PC-3 (cell line): ENCODE results near the gene FXYD3. TPM values are rescaled to one million over a fixed set of nuclear protein-coding genes. Genes with fewer than 3 reads are reported as not detected.
A peak's percentile ranks its signal among the peaks of the same experiment; 100 is the strongest.

Experiments
- ATAC-seq: fragments of 200-7000 bp; cut with Tn5 transposase; 2 replicates; pipeline ENCODE4 v1.9.1; 2020; ENCODE audit warnings: mild to moderate bottlenecking, moderate library complexity
- BruUV-seq: library from RNA; stranded (reverse); fragments of 400-500 nt; replicated peaks from 2 replicates; lab custom pipeline; 2021; lab: Mats Ljungman, UMichigan
- CTCF ChIA-PET: fragments of 300-600 bp; sonication (Branson Sonifier 250); formaldehyde crosslinking; loops from one replicate; lab custom pipeline; 2022; ENCODE audit warnings: antibody characterized with exemption; lab: Charles Lee
- POLR2A ChIA-PET: fragments of 300-600 bp; sonication (Branson Sonifier 250); formaldehyde crosslinking; loops from one replicate; lab custom pipeline; 2022; ENCODE audit warnings: antibody characterized with exemption; ENCODE audit not compliant: unreplicated experiment; lab: Charles Lee
- DNase-seq: peaks from one replicate; pipeline ENCODE4 v3.0.0-alpha.2; 2015
- H2AFZ ChIP-seq: fragments of 300-600 bp; sonication (generic); 2 replicates; pipeline ENCODE4 v1.6.0; 2016; ENCODE audit warnings: antibody characterized with exemption, low read length
- H3F3A ChIP-seq: fragments of 300-600 bp; sonication (generic); one replicate; pipeline ENCODE4 v1.6.0; 2017; ENCODE audit warnings: antibody characterized with exemption, low read length, control low read depth, mild to moderate bottlenecking; ENCODE audit not compliant: unreplicated experiment
- H3K27ac ChIP-seq: fragments of 300-600 bp; sonication (generic); 2 replicates; pipeline ENCODE4 v1.5.1; 2016; ENCODE audit warnings: mild to moderate bottlenecking, low read length
- H3K27me3 ChIP-seq: fragments of 300-600 bp; sonication (generic); 2 replicates; pipeline ENCODE4 v1.6.1; 2016; ENCODE audit warnings: low read length, mixed read lengths
- H3K36me3 ChIP-seq: fragments of 300-600 bp; sonication (generic); 2 replicates; pipeline ENCODE4 v1.6.1; 2016; ENCODE audit warnings: low read depth, mixed run types, low read length, mixed read lengths
- H3K4me1 ChIP-seq: fragments of 300-600 bp; sonication (generic); 2 replicates; pipeline ENCODE4 v1.5.1; 2016; ENCODE audit warnings: low read length; ENCODE audit not compliant: insufficient read depth
- H3K4me2 ChIP-seq: fragments of 300-600 bp; sonication (generic); 2 replicates; pipeline ENCODE4 v1.6.0; 2016; ENCODE audit warnings: low read length
- H3K4me3 ChIP-seq: fragments of 300-600 bp; sonication (generic); 2 replicates; pipeline ENCODE4 v1.5.1; 2016; ENCODE audit warnings: mild to moderate bottlenecking, low read length, mixed read lengths
- H3K79me2 ChIP-seq: fragments of 300-600 bp; sonication (generic); 2 replicates; pipeline ENCODE4 v1.6.1; 2017; ENCODE audit warnings: low read length, mixed read lengths
- H3K9ac ChIP-seq: fragments of 300-600 bp; sonication (generic); 2 replicates; pipeline ENCODE4 v1.6.0; 2016; ENCODE audit warnings: mild to moderate bottlenecking, low read length
- H3K9me2 ChIP-seq: fragments of 300-600 bp; sonication (generic); replicated peaks from 2 replicates; pipeline ENCODE4 v1.6.1; 2016; ENCODE audit warnings: mixed run types, low read length, mixed read lengths
- H3K9me3 ChIP-seq: fragments of 300-600 bp; sonication (generic); 2 replicates; pipeline ENCODE4 v1.6.1; 2016; ENCODE audit warnings: low read length, mixed read lengths
- H4K20me1 ChIP-seq: fragments of 300-600 bp; sonication (generic); 2 replicates; pipeline ENCODE4 v1.6.1; 2016; ENCODE audit warnings: low read length, mixed read lengths
- EZH2 ChIP-seq: fragments of 300-600 bp; sonication (generic); IDR thresholded peaks from one replicate; pipeline ENCODE4 v1.6.1; 2017; ENCODE audit warnings: antibody characterized with exemption, mild to moderate bottlenecking, low read length; ENCODE audit not compliant: unreplicated experiment
- EZH2phosphoT487 ChIP-seq: fragments of 300-600 bp; sonication (generic); IDR thresholded peaks from 2 replicates; pipeline ENCODE4 v1.6.1; 2018; ENCODE audit warnings: mild to moderate bottlenecking, antibody characterized with exemption, low read length, borderline replicate concordance
- intact Hi-C: fragments of 100-400 bp; cut with micrococcal nuclease; formaldehyde crosslinking; loops from 2 replicates; pipeline ENCODE4 v1.9.0; 2023
- total RNA-seq: library from RNA; depleted of rRNA; stranded (reverse); fragments of >200 nt; gene quantifications from 2 replicates; pipeline ENCODE4 v1.2.3, GENCODE V29; 2014
- TF ChIP-seq, protein P1 (sequence below): fragments of 300-600 bp; sonication (generic); conservative IDR thresholded peaks from 2 replicates; pipeline ENCODE4 v1.5.1; 2017; ENCODE audit warnings: antibody characterized with exemption, low read depth, mild to moderate bottlenecking, low read length

FXYD3 gene
- total RNA-seq, 1 experiment from 2014 or later, result 61.6 TPM

- Histone ChIP-seq H4K20me1 (no peaks in the 10 kb centered on the region), H3K4me1 (0 out of 2 replicates have a peak, but pooled peaks cover 11% of the 10 kb centered on the region), H3K27ac (no peak overlapping the region), H3K9me2 (no peaks in the 10 kb centered on the region), H3K79me2 (no peaks in the 10 kb centered on the region), H3K27me3 (no peaks in the 10 kb centered on the region), H2AFZ (peak overlapping the region; percentile 61), H3F3A (no peaks in the 10 kb centered on the region), H3K9ac (no peak overlapping the region), H3K4me2 (peak overlapping the region; percentile 70), H3K36me3 (no peaks in the 10 kb centered on the region), H3K9me3 (no peaks in the 10 kb centered on the region), H3K4me3 (peak overlapping the region; percentile 55)
- CTCF ChIA-PET, result interaction anchor here (0.6 to 1.3 kb wide), 4 partner anchors 75 to 120 kb away, joined by 3 to 15 read pairs (median 7); no protein-coding TSS in a partner anchor
- TF ChIP-seq EZH2 (no peak), EZH2phosphoT487 (no peak)
- TF ChIP-seq, protein P1, sequence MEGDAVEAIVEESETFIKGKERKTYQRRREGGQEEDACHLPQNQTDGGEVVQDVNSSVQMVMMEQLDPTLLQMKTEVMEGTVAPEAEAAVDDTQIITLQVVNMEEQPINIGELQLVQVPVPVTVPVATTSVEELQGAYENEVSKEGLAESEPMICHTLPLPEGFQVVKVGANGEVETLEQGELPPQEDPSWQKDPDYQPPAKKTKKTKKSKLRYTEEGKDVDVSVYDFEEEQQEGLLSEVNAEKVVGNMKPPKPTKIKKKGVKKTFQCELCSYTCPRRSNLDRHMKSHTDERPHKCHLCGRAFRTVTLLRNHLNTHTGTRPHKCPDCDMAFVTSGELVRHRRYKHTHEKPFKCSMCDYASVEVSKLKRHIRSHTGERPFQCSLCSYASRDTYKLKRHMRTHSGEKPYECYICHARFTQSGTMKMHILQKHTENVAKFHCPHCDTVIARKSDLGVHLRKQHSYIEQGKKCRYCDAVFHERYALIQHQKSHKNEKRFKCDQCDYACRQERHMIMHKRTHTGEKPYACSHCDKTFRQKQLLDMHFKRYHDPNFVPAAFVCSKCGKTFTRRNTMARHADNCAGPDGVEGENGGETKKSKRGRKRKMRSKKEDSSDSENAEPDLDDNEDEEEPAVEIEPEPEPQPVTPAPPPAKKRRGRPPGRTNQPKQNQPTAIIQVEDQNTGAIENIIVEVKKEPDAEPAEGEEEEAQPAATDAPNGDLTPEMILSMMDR, result no peak
- POLR2A ChIA-PET, result interaction anchor here (0.6 kb wide), 1 partner anchor 139 kb away, joined by 5 read pairs; no protein-coding TSS in a partner anchor
- no peak for DNase-seq
- intact Hi-C loops, result loop anchor here (5.0 to 10.0 kb wide), 2 partner anchors 75 to 103 kb away; partner anchors contain the start of gene LSR
- ATAC-seq, result no peak
- no TSS peak for BruUV-seq
Observed at GRCh38 chr19:35141837-35142605, 26.4 kb downstream of the FXYD3 start.

DNA sequence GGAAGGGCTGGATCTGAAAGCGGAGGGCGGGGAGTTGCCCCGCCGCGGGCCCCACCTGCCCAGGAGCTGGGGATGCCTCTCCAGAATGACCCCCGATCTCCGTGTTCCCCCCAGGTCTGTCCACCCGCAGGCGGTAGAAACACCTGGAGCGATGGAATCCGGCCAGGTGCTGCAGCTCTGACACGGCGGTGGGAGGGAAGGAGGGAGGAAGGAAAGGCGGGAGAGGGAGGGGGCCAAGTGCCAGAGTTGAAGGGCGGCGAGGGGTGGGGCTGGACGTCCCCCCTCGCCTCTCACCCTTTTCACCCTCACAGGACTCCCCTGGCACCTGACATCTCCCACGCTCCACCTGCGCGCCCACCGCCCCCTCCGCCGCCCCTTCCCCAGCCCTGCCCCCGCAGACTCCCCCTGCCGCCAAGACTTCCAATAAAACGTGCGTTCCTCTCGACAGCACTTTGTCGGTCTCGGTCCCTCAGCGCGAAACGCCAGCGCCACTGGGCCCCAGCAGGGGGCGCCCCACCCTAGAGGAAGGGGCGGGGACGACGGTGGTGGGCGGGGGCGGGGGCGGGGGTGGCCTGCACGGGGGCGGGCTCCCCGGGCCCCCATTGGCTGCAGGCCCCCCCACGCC is 27.1 kb downstream of the FXYD3 start:
- peak overlapping the region; percentile 55 for H3K4me3 ChIP-seq
- no peaks in the 10 kb centered on the region for H3K9me2 ChIP-seq
- no peaks in the 10 kb centered on the region for H3K36me3 ChIP-seq
- H2AFZ ChIP-seq, result peak overlapping the region; percentile 50; the same call in 1 of the 2 replicates
- CTCF ChIA-PET, result interaction anchor here (0.6 kb wide), 1 partner anchor 18 kb away, joined by 4 read pairs; no protein-coding TSS in a partner anchor
- BruUV-seq, result no TSS peak
- POLR2A ChIA-PET, result no interaction called here
- no peak for TF ChIP-seq EZH2phosphoT487
- TF ChIP-seq EZH2, result no peak
- DNase-seq (peak; percentile 63), ATAC-seq (no peak)
- intact Hi-C loops, result loop anchor here (5.0 to 10.0 kb wide), 2 partner anchors 75 to 102 kb away; partner anchors contain the start of gene LSR
- no peaks in the 10 kb centered on the region for H4K20me1 ChIP-seq
- H3K27me3 ChIP-seq, result no peaks in the 10 kb centered on the region
- H3K9me3 ChIP-seq, result no peaks in the 10 kb centered on the region
- peak overlapping the region; percentile 70 for H3K4me2 ChIP-seq
- 0 out of 2 replicates have a peak, but pooled peaks cover 11% of the 10 kb centered on the region for H3K4me1 ChIP-seq
- H3K9ac ChIP-seq, result no peak overlapping the region
- H3F3A ChIP-seq, result no peaks in the 10 kb centered on the region
- no peak overlapping the region for H3K27ac ChIP-seq
- H3K79me2 ChIP-seq, result no peaks in the 10 kb centered on the region

GRCh38 chr19:35143231-35143715 is 27.6 kb downstream of the FXYD3 start, which contains the start of gene FXYD7:
FXYD7 (plus strand) TSS chr19:35143255; CDS start chr19:35143334, 79 bp downstream.
- BruUV-seq, result no TSS peak
- Histone ChIP-seq H4K20me1 (no peaks in the 10 kb centered on the region), H3K9me2 (no peaks in the 10 kb centered on the region), H3K9me3 (no peaks in the 10 kb centered on the region), H3K36me3 (no peaks in the 10 kb centered on the region), H3K4me2 (peak within 1 kb of the TSS; percentile 70), H3F3A (no peaks in the 10 kb centered on the region), H3K27me3 (no peaks in the 10 kb centered on the region), H3K4me1 (0 out of 2 replicates have a peak, but pooled peaks cover 11% of the 10 kb centered on the region), H3K9ac (no peak within 1 kb of the TSS), H3K79me2 (no peaks in the 10 kb centered on the region), H3K4me3 (peak within 1 kb of the TSS; percentile 55), H3K27ac (no peak within 1 kb of the TSS), H2AFZ (peak within 1 kb of the TSS; percentile 50; the same call in 1 of the 2 replicates)
- POLR2A ChIA-PET, result no interaction called here
- intact Hi-C loops, result loop anchor here (5.0 to 10.0 kb wide), 2 partner anchors 76 to 102 kb away; partner anchors contain the start of gene LSR
- CTCF ChIA-PET, result interaction anchor here (0.6 kb wide), 1 partner anchor 19 kb away, joined by 4 read pairs; no protein-coding TSS in a partner anchor
- no peak for ATAC-seq
- TF ChIP-seq EZH2 (no peak), EZH2phosphoT487 (no peak)
- TF ChIP-seq, protein P1, result no peak
- no peak for DNase-seq
